NK-92 treated with Interleukin-12 subunit alpha and Interleukin-12 subunit beta, amount 100 ng/mL, for 24 hours (cell line): Measurements from ENCODE around the gene GMCL2.

Source experiments
- DNase-seq: peaks from one replicate; lab custom pipeline; 2025; lab: John Stamatoyannopoulos, UW

GMCL2 gene

DNA sequence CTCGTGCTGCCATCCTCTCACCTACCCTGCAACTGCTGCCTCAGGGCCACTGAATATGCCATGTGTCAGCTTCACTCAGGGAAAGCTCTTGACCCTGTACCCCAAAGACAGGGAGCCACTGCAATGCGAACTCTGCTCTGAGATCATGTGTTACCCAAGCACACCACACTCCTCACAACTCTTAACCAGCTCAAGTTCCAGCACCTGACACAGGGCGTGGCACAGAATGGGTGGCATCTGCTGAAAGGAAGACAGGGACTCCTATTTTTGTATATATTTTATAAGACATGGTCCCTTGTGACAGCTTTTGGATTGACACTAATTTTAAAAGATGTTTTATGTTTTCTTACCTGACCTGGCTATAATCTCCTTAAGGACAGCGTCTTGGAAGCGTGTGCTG, 34.7 kb upstream of the GMCL2 start:
- no peak for DNase-seq

- no peak for DNase-seq
Measured at GRCh38 chr5:178221282-178221681, 34.1 kb upstream of the GMCL2 start.

DNA sequence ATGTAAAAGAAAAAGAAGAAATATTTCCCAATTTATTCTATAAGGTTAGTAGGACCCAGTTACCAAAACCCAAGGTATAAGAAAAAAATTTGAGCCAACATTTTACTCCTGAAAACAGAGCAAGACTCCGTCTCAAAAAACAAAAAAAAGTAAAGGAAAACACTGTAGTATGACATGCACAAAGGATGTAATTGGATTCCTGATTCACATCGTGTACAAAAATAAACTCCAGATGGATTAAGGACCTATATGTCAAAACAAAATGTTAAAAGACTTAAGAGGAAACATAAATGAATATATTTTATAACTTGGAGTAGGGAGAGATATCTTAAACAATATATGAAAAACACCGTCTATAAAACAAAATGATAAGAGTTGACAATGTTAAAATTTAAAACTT, 31.7 kb upstream of the GMCL2 start:
- DNase-seq: no peak

DNA sequence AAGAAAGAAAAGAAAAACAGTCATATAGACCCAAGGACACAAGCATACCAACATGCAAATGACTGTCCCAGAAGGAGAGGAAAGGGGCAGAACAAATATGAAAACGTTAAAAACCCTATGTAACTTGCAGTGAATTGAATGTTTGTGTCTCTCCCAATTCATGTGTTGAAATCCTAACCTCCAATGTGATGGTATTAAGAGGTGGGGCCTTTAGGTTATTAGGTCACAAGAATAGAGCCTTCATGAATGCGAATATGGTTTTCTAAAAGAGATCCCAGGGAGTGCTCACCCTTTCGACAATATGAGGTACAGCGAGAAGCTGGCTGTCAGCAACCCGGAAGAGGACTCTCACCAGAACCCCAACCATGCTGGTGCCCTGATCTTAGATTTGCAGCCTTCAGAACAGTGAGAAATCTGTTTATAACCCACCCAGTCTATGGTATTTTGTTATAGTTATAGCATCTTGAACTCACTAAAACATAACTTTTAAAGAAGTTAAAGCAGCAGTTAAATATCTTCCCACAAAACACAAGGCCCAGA, 31.1 kb upstream of the GMCL2 start:
- no peak for DNase-seq

DNA sequence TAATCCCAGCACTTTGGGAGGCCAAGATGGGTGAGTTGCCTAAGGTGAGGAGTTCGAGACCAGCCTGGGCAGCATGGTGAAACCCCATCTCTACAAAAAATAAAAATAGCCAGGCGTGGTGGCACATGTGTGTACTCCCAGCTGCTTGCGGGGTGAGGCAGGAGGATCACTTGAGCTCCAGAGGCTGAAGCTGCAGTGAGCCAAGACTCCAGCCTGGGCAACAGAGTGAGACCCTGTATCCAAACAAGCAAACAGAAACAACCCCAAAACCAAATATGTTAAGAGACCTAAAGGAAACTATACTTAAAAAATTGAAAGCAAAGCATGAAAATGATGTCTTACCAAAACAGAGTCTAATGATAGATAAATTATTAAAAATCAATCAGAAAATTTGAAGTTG, 29.6 kb upstream of the GMCL2 start:
- DNase-seq: no peak

DNA sequence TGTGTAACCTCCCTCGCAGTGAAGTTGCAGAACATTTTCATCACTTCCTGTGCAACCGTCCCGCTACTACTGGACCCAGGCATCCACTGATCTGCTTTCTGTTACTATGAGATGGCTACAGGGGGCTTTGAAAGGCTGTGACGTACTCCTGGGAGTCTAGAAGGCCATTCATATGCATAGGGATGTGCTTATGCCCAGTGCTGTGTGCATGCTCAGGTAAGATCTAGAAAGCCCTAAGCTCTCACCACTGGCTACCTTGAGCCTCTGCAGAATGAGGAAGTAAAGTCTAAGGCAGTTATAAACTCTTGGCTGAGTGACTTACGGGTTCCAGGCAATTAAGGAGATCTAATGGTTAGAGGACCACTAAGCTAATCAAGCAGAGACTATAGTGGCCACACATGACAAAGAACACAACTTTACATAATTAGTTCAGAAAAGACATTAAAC, 28.9 kb upstream of the GMCL2 start:
- no peak for DNase-seq

DNA sequence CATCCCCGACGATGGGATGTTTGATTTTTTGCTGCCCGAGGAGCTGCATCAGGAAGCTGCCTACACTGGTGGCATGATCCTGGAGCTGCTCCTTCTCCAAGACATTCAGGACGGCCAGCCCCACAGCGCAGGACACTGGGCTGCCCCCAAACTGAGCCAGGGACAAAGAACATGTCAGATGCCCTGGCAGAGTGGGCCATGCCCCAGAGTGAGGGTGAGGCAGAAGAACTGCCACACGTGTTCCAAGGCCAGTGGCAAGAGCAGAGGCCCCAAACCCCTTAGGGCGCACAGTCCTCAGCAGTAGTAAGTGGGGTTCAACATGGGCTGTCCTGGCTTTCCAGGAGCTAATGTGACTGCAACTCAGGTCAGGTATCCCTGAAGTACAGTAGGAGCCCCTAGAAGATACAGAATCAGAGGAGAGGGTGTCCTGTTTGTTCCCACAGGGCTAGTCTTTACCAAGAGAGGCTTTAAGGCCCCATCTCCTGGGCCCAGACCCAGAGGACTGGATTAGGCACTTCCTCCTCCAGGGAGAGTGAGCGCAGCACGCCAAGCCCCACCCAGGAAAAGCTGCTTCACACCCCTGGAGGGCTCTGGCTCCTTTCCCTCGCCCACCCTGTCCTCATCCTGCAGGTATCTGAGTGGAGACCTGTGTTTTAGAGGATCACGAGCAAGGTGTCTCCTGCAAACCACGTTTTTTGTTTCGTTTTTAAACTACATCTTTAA, 28.3 kb upstream of the GMCL2 start:
- no peak for DNase-seq

- no peak for DNase-seq
Measured at GRCh38 chr5:178214160-178214803, 27.1 kb upstream of the GMCL2 start.

GRCh38 chr5:178213748-178214151, 26.6 kb upstream of the GMCL2 start:
- no peak for DNase-seq

- no peak for DNase-seq
Measured at GRCh38 chr5:178213003-178213461, 25.9 kb upstream of the GMCL2 start.

DNA sequence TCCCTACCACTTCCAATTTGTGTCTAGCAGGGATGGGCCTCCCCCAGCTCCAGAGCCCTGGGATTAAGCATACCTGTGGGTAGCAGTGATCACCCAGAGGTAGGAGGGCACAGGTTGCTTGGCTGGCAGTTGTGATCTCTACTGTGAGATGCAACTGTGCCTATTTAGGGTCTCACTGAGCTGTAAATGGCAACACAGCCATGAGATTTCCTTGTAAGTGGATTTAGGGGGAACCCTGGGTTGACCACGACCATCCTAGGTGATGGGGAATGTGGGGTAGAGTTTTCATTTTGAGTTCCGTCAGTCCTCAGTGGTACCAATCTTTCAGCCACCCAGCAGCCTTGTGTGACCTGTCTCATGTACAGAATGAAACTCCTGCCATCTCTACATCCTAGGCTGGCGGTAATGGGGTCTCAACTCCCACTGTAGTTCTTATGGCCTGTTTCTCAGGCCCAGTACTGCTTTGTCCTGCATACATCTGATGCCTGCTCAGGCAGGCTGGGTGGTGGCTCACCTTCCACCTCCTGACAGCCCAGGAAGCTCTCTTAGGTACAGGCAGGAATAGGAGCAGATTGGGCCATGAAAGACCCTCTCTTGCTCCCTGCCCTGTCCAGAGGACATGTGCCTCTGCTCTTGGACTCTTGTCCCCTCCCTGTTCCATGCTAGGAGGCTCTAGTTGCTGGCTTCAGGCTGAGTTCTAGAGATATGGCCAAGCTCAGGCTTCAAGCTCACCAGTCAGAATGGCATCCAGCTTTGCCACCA, 25.3 kb upstream of the GMCL2 start:
- DNase-seq: no peak

- DNase-seq: no peak
Measured at GRCh38 chr5:178211095-178212048, 24.2 kb upstream of the GMCL2 start.

GRCh38 chr5:178210686-178211085, 23.5 kb upstream of the GMCL2 start:
- DNase-seq: no peak

DNA sequence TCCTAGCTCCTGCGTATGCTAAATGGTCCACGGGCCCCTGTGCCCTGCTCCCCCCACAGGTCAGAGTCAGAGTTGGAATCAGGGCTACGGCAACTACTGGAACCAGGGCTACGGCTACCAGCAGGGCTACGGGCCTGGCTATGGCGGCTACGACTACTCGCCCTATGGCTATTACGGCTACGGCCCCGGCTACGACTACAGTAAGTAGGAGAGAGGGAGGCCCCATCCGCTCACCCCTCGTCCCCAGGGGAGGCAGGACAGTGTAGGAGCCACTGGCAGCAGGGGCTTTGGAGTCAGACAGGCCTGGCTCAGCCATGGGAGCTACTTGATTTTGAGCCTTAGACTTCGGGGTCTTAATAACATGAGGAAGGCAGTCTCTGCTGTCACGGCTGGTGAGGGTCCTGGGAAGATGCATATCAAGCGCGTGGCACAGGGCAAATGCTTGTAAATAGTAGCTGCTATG, 22.9 kb upstream of the GMCL2 start:
- no peak for DNase-seq

GRCh38 chr5:178209334-178210072, 22.3 kb upstream of the GMCL2 start:
- no peak for DNase-seq

- no peak for DNase-seq
Measured at GRCh38 chr5:178208540-178209227, 21.5 kb upstream of the GMCL2 start.

DNA sequence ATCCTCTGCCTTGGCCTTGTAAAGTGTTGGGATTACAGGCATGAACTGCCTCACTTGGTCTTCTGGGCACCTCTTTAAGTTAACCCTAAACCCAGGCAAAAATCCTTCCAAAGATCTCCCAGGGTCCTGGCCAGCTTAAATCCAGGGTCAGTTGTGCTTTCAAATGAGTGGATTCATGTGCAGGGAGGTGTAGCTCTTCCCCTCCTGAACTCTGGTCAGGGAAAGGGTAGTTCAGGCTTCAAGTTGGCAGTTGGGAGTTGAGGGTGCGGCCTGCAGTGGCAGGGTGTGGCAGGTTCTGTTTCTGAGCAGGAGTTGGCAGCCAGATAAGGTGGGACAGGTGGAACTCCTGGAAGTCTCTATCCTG, 20.7 kb upstream of the GMCL2 start:
- no peak for DNase-seq

GRCh38 chr5:178207183-178207916, 20.2 kb upstream of the GMCL2 start:
- DNase-seq: no peak
